Measurements from ENCODE around the gene PIGX.

DNA sequence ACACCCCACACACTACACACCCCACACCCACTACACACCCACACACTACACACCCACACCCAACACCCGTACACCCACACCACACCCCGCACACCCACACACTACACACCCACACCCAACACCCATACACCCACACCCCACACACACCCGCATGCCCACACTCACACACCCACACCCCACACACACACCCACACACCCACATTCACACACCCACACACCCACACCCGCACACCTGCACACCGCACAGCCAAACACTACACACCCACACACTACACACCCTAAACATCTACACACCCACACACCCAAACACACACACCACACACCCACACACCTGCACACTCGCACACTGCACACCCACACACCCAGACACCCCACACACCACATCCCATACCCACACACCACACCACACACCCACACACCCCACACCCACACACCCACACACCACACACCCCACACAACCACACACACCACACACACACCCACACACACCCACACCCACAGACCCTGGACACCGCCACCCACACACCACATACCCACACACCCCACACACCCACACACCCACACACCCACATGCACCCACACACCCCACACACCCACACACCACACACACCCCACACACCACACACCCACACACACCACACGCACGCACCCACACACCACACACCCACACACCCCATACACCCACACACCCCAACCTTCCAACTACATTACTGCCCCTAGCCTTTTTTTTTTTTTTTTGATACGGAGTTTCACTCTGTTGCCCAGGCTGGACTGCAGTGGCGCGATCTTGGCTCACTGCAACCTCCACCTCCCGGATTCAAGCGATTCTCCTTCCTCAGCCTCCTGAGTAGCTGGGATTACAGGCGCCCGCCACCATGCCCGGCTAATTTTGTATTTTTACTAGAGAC, 17.0 kb upstream of the PIGX start:
- TF ChIP-seq CTCF (IDR thresholded peaks at IDR 0.05; ENCODE audit: low read depth, low read length) (no peak), MAX (IDR thresholded peaks at IDR 0.05; ENCODE audit: low read depth, low read length) (no peak)

Data from NB4 (cell line).